Stimulated activated CD4-positive, alpha-beta T cell treated with anti-CD3 and anti-CD28 coated beads, TNF-alpha, amount 100 ng/mL, for 4 hours (primary cell): ENCODE data around the gene KIF26A.

ENCODE experiments used
- DNase-seq, 3 experiments: peaks; one replicate each; pipeline ENCODE4 v3.0.0-alpha.2; 2020; ENCODE audit warnings: low read depth in 3 of 3

The KIF26A gene

GRCh38 chr14:104112609-104113571 is 25.5 kb upstream of the KIF26A start:
- no peak for DNase-seq

GRCh38 chr14:104113631-104114420 is 24.6 kb upstream of the KIF26A start:
- DNase-seq: no peak

GRCh38 chr14:104114421-104115130 is 23.8 kb upstream of the KIF26A start:
- no peak for DNase-seq

- no peak for DNase-seq
Observed at GRCh38 chr14:104115131-104115600, 23.2 kb upstream of the KIF26A start.

GRCh38 chr14:104115691-104116287 is 22.6 kb upstream of the KIF26A start:
- no peak for DNase-seq

- DNase-seq: no peak
Observed at GRCh38 chr14:104116288-104116755, 22.1 kb upstream of the KIF26A start.

GRCh38 chr14:104116756-104117340 is 21.5 kb upstream of the KIF26A start:
- DNase-seq: peak in 2 of 3 experiments; percentile 18 to 24

- DNase-seq: no peak
Observed at GRCh38 chr14:104117341-104118005, 20.9 kb upstream of the KIF26A start.

- DNase-seq: no peak
Observed at GRCh38 chr14:104118006-104118844, 20.2 kb upstream of the KIF26A start.

- no peak for DNase-seq
Observed at GRCh38 chr14:104119119-104119487, 19.3 kb upstream of the KIF26A start.

GRCh38 chr14:104119488-104120251 is 18.7 kb upstream of the KIF26A start:
- no peak for DNase-seq

- no peak for DNase-seq
Observed at GRCh38 chr14:104120281-104120741, 18.1 kb upstream of the KIF26A start.

- DNase-seq: no peak
Observed at GRCh38 chr14:104121142-104121541, 17.2 kb upstream of the KIF26A start.

GRCh38 chr14:104123879-104124278 is 14.5 kb upstream of the KIF26A start:
- no peak for DNase-seq

- DNase-seq: no peak
Observed at GRCh38 chr14:104125011-104125410, 13.4 kb upstream of the KIF26A start.

- DNase-seq: no peak
Observed at GRCh38 chr14:104126753-104127152, 11.6 kb upstream of the KIF26A start.

GRCh38 chr14:104128981-104129380 is 9.4 kb upstream of the KIF26A start:
- no peak for DNase-seq

GRCh38 chr14:104129556-104129955 is 8.8 kb upstream of the KIF26A start:
- no peak for DNase-seq
